Liver (tissue), 9 donors: Measurements from ENCODE around the gene NOC4L. TPM values are rescaled to one million over a fixed set of nuclear protein-coding genes. Genes with fewer than 3 reads are reported as not detected.

Experiments
- DNase-seq: peaks from one replicate; pipeline ENCODE4 v3.0.0-alpha.2; 2017; ENCODE audit warnings: low spot score
- H3K27ac ChIP-seq, 2 donors: one replicate each; pipeline ENCODE4 v1.7.0; 2013; ENCODE audit warnings: inconsistent platforms in 2 of 2, low read length in 2 of 2, control low read depth in 1 of 2, low read depth in 1 of 2, mild to moderate bottlenecking in 1 of 2
- H3K27me3 ChIP-seq, 4 donors: one replicate each; pipeline versions ENCODE4 v1.6.1 to v1.7.0; 2013; ENCODE audit warnings: low read length in 3 of 4, inconsistent platforms in 1 of 4, mild to moderate bottlenecking in 1 of 4, moderate library complexity in 1 of 4; ENCODE audit not compliant: control insufficient read depth in 4 of 4, insufficient read depth in 4 of 4
- H3K36me3 ChIP-seq, 4 donors: one replicate each; pipeline versions ENCODE4 v1.6.1 to v1.7.0; 2013; ENCODE audit warnings: low read length in 3 of 4, mild to moderate bottlenecking in 3 of 4, low read depth in 1 of 4, moderate library complexity in 1 of 4; ENCODE audit not compliant: control insufficient read depth in 4 of 4, insufficient read depth in 3 of 4
- H3K4me1 ChIP-seq, 4 donors: one replicate each; pipeline versions ENCODE4 v1.6.1 to v1.7.0; 2013; ENCODE audit warnings: low read length in 3 of 4, mild to moderate bottlenecking in 3 of 4, moderate library complexity in 1 of 4; ENCODE audit not compliant: control insufficient read depth in 4 of 4, insufficient read depth in 4 of 4
- H3K4me3 ChIP-seq, 3 donors: one replicate each; pipeline versions ENCODE4 v1.6.1 to v1.7.0; 2013; ENCODE audit warnings: low read length in 3 of 3, control low read depth in 1 of 3, low read depth in 1 of 3, mild to moderate bottlenecking in 1 of 3
- H3K9ac ChIP-seq, 2 donors: one replicate each; pipeline ENCODE4 v1.7.0; 2013; ENCODE audit warnings: low read length in 2 of 2, mild to moderate bottlenecking in 2 of 2, moderate library complexity in 2 of 2, control low read depth in 1 of 2, low read depth in 1 of 2
- H3K9me3 ChIP-seq, 4 donors: one replicate each; pipeline versions ENCODE4 v1.6.1 to v1.7.0; 2013; ENCODE audit warnings: low read length in 3 of 4; ENCODE audit not compliant: control insufficient read depth in 4 of 4
- ATF3 ChIP-seq: IDR thresholded peaks from 2 replicates; pipeline ENCODE4 v1.6.1; 2016; ENCODE audit warnings: antibody characterized with exemption
- CTCF ChIP-seq: fragments of 150-350 bp; IDR thresholded peaks from 2 replicates; pipeline ENCODE4 v1.5.1; 2017; ENCODE audit warnings: improper control_type of control experiment, low read depth, low read length; ENCODE audit not compliant: missing input control
- EGR1 ChIP-seq, 2 donors: IDR thresholded peaks; 2 replicates each; pipeline ENCODE4 v1.6.1; 2016 to 2018; ENCODE audit warnings: antibody characterized with exemption in 2 of 2, low read depth in 2 of 2
- FOXA1 ChIP-seq: IDR thresholded peaks from 2 replicates; pipeline ENCODE4 v1.6.1; 2016; ENCODE audit warnings: antibody characterized with exemption
- FOXA2 ChIP-seq: IDR thresholded peaks from 2 replicates; pipeline ENCODE4 v1.6.1; 2016; ENCODE audit warnings: antibody characterized with exemption
- GABPA ChIP-seq, 2 donors: IDR thresholded peaks in 1 of 2; conservative IDR thresholded peaks in 1 of 2; 2 replicates each; pipeline ENCODE4 v1.6.1; 2016; ENCODE audit warnings: antibody characterized with exemption in 2 of 2, mild to moderate bottlenecking in 1 of 2, moderate library complexity in 1 of 2
- HNF4A ChIP-seq, 2 donors: conservative IDR thresholded peaks; 2 replicates each; pipeline ENCODE4 v1.6.1; 2016; ENCODE audit warnings: antibody characterized with exemption in 2 of 2, mild to moderate bottlenecking in 2 of 2
- HNF4G ChIP-seq: IDR thresholded peaks from 2 replicates; pipeline ENCODE4 v1.6.1; 2016; ENCODE audit warnings: antibody characterized with exemption
- JUND ChIP-seq, 2 donors: IDR thresholded peaks; 2 replicates each; pipeline ENCODE4 v1.6.1; 2016; ENCODE audit warnings: antibody characterized with exemption in 2 of 2
- MAX ChIP-seq: IDR thresholded peaks from 2 replicates; pipeline ENCODE4 v1.6.1; 2016; ENCODE audit warnings: antibody characterized with exemption
- NR2F2 ChIP-seq: IDR thresholded peaks from 2 replicates; pipeline ENCODE4 v1.6.1; 2016; ENCODE audit warnings: antibody characterized with exemption
- RAD21 ChIP-seq, 2 donors: IDR thresholded peaks; 2 replicates each; pipeline ENCODE4 v1.6.1; 2016; ENCODE audit warnings: antibody characterized with exemption in 2 of 2, mild to moderate bottlenecking in 2 of 2
- REST ChIP-seq: IDR thresholded peaks from 2 replicates; pipeline ENCODE4 v1.6.1; 2016; ENCODE audit warnings: antibody characterized with exemption, mild to moderate bottlenecking
- RXRA ChIP-seq, 2 donors: IDR thresholded peaks; 2 replicates each; pipeline ENCODE4 v1.6.1; 2017 to 2018; ENCODE audit warnings: antibody characterized with exemption in 2 of 2, mild to moderate bottlenecking in 1 of 2
- SP1 ChIP-seq: IDR thresholded peaks from 2 replicates; pipeline ENCODE4 v1.6.1; 2018; ENCODE audit warnings: antibody characterized with exemption, mild to moderate bottlenecking
- TAF1 ChIP-seq: conservative IDR thresholded peaks from 2 replicates; pipeline ENCODE4 v1.6.1; 2016; ENCODE audit warnings: antibody characterized with exemption, mild to moderate bottlenecking
- YY1 ChIP-seq: IDR thresholded peaks from 2 replicates; pipeline ENCODE4 v1.6.1; 2016; ENCODE audit warnings: antibody characterized with exemption, mild to moderate bottlenecking
- ZBTB33 ChIP-seq: IDR thresholded peaks from 2 replicates; pipeline ENCODE4 v1.6.1; 2016; ENCODE audit warnings: antibody characterized with exemption
- WGBS: extraction: QIAGEN DNeasy Blood & Tissue Kit; methylation state at CpG from one replicate; pipeline ENCODE4 v1.1.7; 2013; 5-methylcytosine and 5-hydroxymethylcytosine counted together
- polyA plus RNA-seq, 2 donors: library from polyadenylated mRNA; stranded (reverse) in 1 of 2; unstranded in 1 of 2; fragments of 200-250 nt in 1 of 2; fragments of >200 nt in 1 of 2; fragmentation: Nextera tagmentation in 1 of 2; extraction: Ambion mirVana in 1 of 2; gene quantifications; one replicate each; pipeline versions ENCODE4 v1.2.1 to v1.2.3, GENCODE V29; 2013 to 2015
- total RNA-seq, 2 donors: library from RNA; depleted of rRNA; stranded (reverse); fragments of >200 nt; gene quantifications; one replicate each; pipeline ENCODE4 v1.2.3, GENCODE V29; 2014
- donor health status: healthy.
- donor health status: healthy.
- donor health status: healthy.
- donor health status: healthy.
- donor health status: healthy.

The NOC4L gene
- total and polyA plus RNA-seq, 4 donors = 6.4 to 11.6 (median 8.4) TPM

- H3K4me1 ChIP-seq = no peaks in the 10 kb centered on the region
- 91% methylated on average over 33 of the region's 33 CpGs for WGBS
- TF ChIP-seq NR2F2 (no peak), GABPA (IDR thresholded peaks at IDR 0.05 in 1 of 2, conservative IDR thresholded peaks at IDR 0.05 in 1 of 2) (no peak), RXRA (IDR thresholded peaks at IDR 0.05) (no peak), MAX (no peak), YY1 (no peak), FOXA1 (no peak), CTCF (no peak), TAF1 (no peak), HNF4A (conservative IDR thresholded peaks at IDR 0.05) (no peak), RAD21 (IDR thresholded peaks at IDR 0.05) (no peak), EGR1 (IDR thresholded peaks at IDR 0.05; ENCODE audit: low read depth in 2 of 2) (no peak), ZBTB33 (no peak), SP1 (no peak), FOXA2 (no peak), ATF3 (no peak), JUND (IDR thresholded peaks at IDR 0.05) (no peak)
- H3K4me3 ChIP-seq = no peak overlapping the region
- H3K9me3 ChIP-seq = peaks cover 0 to 3% (median 1%) of the 10 kb centered on the region in 4 donors
- no peak overlapping the region for H3K27ac ChIP-seq
- H3K36me3 ChIP-seq = no peaks in the 10 kb centered on the region
- H3K9ac ChIP-seq = no peak overlapping the region
- DNase-seq = no peak
- H3K27me3 ChIP-seq = peaks cover 0 to 5% (median 0%) of the 10 kb centered on the region in 4 donors
These were observed 37.4 kb downstream of the NOC4L start for GRCh38 chr12:132181570-132182200.

GRCh38 chr12:132182206-132182710 lies 38.0 kb downstream of the NOC4L start:
- Histone ChIP-seq H3K9me3 (peaks cover 0 to 3% (median 1%) of the 10 kb centered on the region in 4 donors), H3K27ac (no peak overlapping the region), H3K4me3 (no peak overlapping the region), H3K27me3 (peaks cover 0 to 5% (median 0%) of the 10 kb centered on the region in 4 donors), H3K36me3 (no peaks in the 10 kb centered on the region), H3K9ac (no peak overlapping the region), H3K4me1 (no peaks in the 10 kb centered on the region)
- WGBS = 93% methylated on average over 21 of the region's 21 CpGs
- DNase-seq = no peak
- TF ChIP-seq JUND (IDR thresholded peaks at IDR 0.05) (no peak), RAD21 (IDR thresholded peaks at IDR 0.05) (no peak), HNF4G (no peak), ATF3 (no peak), HNF4A (conservative IDR thresholded peaks at IDR 0.05) (no peak), FOXA2 (no peak), TAF1 (no peak), CTCF (no peak), SP1 (no peak), FOXA1 (no peak), RXRA (IDR thresholded peaks at IDR 0.05) (no peak), GABPA (IDR thresholded peaks at IDR 0.05 in 1 of 2, conservative IDR thresholded peaks at IDR 0.05 in 1 of 2) (no peak), YY1 (no peak), NR2F2 (no peak), MAX (no peak), EGR1 (IDR thresholded peaks at IDR 0.05; ENCODE audit: low read depth in 2 of 2) (no peak), REST (no peak)
